Measurements from ENCODE around the gene PPARA. TPM values are rescaled to one million over a fixed set of nuclear protein-coding genes. Genes with fewer than 3 reads are reported as not detected.
A peak's percentile ranks its signal among the peaks of the same experiment; 100 is the strongest.

Gene PPARA
- total RNA-seq, 1 donor from 2014 or later, result 101 TPM

GRCh38 chr22:46244771-46245170, 94.4 kb downstream of the PPARA start:
- H3K36me3 ChIP-seq, result peaks cover 12% of the 10 kb centered on the region
- peak overlapping the region; percentile 90 for H3K27ac ChIP-seq (replicated peaks)
- H3K9me3 ChIP-seq (replicated peaks), result no peaks in the 10 kb centered on the region
- no peak for DNase-seq
- peaks cover 95% of the 10 kb centered on the region for H3K4me1 ChIP-seq
- no peaks in the 10 kb centered on the region for H3K27me3 ChIP-seq (ENCODE audit: low read depth)
- TF ChIP-seq, protein P1, sequence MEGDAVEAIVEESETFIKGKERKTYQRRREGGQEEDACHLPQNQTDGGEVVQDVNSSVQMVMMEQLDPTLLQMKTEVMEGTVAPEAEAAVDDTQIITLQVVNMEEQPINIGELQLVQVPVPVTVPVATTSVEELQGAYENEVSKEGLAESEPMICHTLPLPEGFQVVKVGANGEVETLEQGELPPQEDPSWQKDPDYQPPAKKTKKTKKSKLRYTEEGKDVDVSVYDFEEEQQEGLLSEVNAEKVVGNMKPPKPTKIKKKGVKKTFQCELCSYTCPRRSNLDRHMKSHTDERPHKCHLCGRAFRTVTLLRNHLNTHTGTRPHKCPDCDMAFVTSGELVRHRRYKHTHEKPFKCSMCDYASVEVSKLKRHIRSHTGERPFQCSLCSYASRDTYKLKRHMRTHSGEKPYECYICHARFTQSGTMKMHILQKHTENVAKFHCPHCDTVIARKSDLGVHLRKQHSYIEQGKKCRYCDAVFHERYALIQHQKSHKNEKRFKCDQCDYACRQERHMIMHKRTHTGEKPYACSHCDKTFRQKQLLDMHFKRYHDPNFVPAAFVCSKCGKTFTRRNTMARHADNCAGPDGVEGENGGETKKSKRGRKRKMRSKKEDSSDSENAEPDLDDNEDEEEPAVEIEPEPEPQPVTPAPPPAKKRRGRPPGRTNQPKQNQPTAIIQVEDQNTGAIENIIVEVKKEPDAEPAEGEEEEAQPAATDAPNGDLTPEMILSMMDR (IDR thresholded peaks at IDR 0.05; ENCODE audit: borderline replicate concordance), result no peak
- intact Hi-C loops (cut with micrococcal nuclease), result no loop called here
- H3K4me3 ChIP-seq, result peak overlapping the region; percentile 29

DNA sequence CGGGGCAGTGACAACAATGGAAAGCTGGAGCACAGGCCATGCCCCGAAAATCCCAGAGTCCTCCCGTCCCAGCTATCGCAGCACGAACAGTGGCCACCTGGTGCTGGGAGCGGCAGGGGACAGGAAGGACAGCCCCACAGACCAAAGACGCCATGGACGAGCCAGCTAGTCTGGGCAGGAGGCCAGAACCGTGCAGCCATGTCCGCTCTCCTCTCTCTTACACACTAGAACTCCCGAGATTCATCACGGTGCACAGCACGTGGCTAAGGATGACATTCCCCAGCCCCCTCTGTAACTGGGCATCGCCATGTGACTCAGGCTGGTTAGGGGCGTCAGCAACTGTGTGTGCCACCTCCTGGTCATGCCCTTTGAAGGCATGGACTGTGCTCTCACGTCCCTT, 95.2 kb downstream of the PPARA start:
- H3K27me3 ChIP-seq (ENCODE audit: low read depth), result no peaks in the 10 kb centered on the region
- TF ChIP-seq, protein P1 (IDR thresholded peaks at IDR 0.05; ENCODE audit: borderline replicate concordance), result no peak
- H3K9me3 ChIP-seq (replicated peaks), result no peaks in the 10 kb centered on the region
- H3K27ac ChIP-seq (replicated peaks), result peak overlapping the region; percentile 90
- H3K4me3 ChIP-seq, result peak overlapping the region; percentile 29
- H3K36me3 ChIP-seq, result peaks cover 12% of the 10 kb centered on the region
- peaks cover 94% of the 10 kb centered on the region for H3K4me1 ChIP-seq
- intact Hi-C loops (cut with micrococcal nuclease), result no loop called here
- DNase-seq, result peak; percentile 82

GRCh38 chr22:46246178-46246577, 95.9 kb downstream of the PPARA start:
- TF ChIP-seq, protein P1 (IDR thresholded peaks at IDR 0.05; ENCODE audit: borderline replicate concordance), result no peak
- intact Hi-C loops (cut with micrococcal nuclease), result no loop called here
- H3K27ac ChIP-seq (replicated peaks), result peak overlapping the region; percentile 90
- DNase-seq, result no peak
- H3K27me3 ChIP-seq (ENCODE audit: low read depth), result no peaks in the 10 kb centered on the region
- H3K9me3 ChIP-seq (replicated peaks), result no peaks in the 10 kb centered on the region
- H3K36me3 ChIP-seq, result peaks cover 12% of the 10 kb centered on the region
- H3K4me1 ChIP-seq, result peaks cover 94% of the 10 kb centered on the region
- H3K4me3 ChIP-seq, result peak overlapping the region; percentile 29

DNA sequence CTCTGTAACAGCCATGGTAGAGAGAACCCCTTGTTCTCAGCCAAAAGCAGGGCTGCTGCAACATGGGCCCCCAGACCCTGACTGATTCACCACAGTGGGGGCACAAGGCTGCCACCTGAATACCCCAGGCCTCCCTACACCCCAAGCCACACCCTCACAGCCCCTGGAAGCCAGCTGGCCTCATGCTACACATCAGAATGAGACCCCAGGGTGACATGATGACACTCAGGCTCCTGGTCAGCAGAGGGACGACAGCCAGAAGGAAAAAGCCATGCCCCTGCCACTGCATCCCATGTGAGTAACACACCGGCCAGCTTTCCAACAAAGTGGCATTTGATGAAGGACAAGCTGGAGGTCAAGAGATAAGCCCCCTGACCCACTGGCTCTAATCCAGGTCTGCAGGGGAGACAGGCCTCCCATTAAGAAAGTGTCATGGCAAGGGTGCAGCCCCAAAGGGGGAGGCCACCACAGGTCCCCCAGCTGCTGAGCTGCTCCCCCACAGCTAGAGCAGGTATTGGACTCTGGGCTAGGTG, 97.2 kb downstream of the PPARA start:
- H3K4me3 ChIP-seq, result peak overlapping the region; percentile 29
- intact Hi-C loops (cut with micrococcal nuclease), result no loop called here
- H3K36me3 ChIP-seq, result peaks cover 12% of the 10 kb centered on the region
- peak overlapping the region; percentile 90 for H3K27ac ChIP-seq (replicated peaks)
- DNase-seq, result no peak
- TF ChIP-seq, protein P1 (IDR thresholded peaks at IDR 0.05; ENCODE audit: borderline replicate concordance), result no peak
- H3K4me1 ChIP-seq, result peaks cover 87% of the 10 kb centered on the region
- H3K9me3 ChIP-seq (replicated peaks), result no peaks in the 10 kb centered on the region
- no peaks in the 10 kb centered on the region for H3K27me3 ChIP-seq (ENCODE audit: low read depth)

GRCh38 chr22:46250035-46250782, 99.9 kb downstream of the PPARA start, which contains the start of gene CDPF1:
CDPF1 (minus strand) TSS chr22:46250293; CDS start chr22:46248284, 2,009 bp downstream.
- H3K9me3 ChIP-seq (replicated peaks), result no peaks in the 10 kb centered on the region
- H3K4me1 ChIP-seq, result peaks cover 70% of the 10 kb centered on the region
- H3K36me3 ChIP-seq, result no peaks in the 10 kb centered on the region
- no peaks in the 10 kb centered on the region for H3K27me3 ChIP-seq (ENCODE audit: low read depth)
- intact Hi-C loops (cut with micrococcal nuclease), result no loop called here
- H3K4me3 ChIP-seq, result peak within 1 kb of the TSS; percentile 93
- peak; percentile 95 for DNase-seq
- H3K27ac ChIP-seq (replicated peaks), result peak within 1 kb of the TSS; percentile 96
- TF ChIP-seq, protein P1 (IDR thresholded peaks at IDR 0.05; ENCODE audit: borderline replicate concordance), result peak; percentile 10

Data from left ventricle myocardium inferior (tissue), 1 donor.